ENCODE data around the gene LCN15.
"Not testable (repeated sequence)": the region's sequence is repeated elsewhere in the genome, so short reads cannot be mapped to it uniquely, and the experiment has no call there.

GRCh38 chr9:136755302-136756133 lies 8.8 kb downstream of the LCN15 start:
- TF ChIP-seq CTCF (IDR thresholded peaks at IDR 0.05; ENCODE audit: insufficient read depth, low read depth, low read length); EZH2 (IDR thresholded peaks at IDR 0.05; ENCODE audit: insufficient read depth, low read length): not testable (repeated sequence)

Measured in astrocyte (in vitro differentiated cells and primary cell).